NCI-H345 (cell line): ENCODE results near the gene MYO10.
A peak's percentile ranks its signal among the peaks of the same experiment; 100 is the strongest.

ENCODE experiments used
- DNase-seq: peaks from one replicate; lab custom pipeline; 2025; lab: John Stamatoyannopoulos, UW

The MYO10 gene

DNA sequence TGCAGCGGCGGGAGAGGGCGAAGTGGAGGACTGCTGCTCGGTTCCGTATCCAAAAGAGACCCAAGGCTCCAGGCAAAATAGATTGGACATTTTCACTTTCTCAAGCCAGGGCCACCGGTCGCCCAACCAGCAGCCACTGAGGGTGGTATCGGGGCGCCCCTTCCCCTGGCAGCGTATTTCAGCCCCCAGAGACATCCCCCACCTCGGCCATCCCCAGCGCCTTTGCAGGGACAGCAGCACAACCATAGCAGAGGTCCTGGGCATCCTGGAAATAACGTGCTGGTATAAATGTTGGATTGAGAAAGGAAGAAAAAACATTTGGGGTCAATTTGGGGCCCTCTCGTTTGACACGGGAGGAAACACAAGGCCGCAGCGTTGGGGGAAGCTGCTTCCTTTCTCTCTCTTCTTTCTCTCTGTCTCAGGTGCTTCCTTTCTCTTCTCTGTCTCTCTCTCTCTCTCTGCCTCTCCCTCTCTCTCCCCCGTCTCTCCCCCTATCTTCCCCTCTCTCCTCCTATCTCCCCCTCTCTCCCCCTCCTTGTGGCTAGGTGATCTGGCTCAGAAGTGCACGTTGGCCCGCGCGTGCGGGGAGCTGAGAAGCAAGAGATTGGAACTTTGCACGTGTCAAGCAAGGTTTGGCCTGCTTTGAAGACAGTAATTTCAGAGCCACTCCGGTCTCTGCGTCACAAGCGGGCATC lies 318.7 kb downstream of the MYO10 start:
- DNase-seq = peak; percentile 48

DNA sequence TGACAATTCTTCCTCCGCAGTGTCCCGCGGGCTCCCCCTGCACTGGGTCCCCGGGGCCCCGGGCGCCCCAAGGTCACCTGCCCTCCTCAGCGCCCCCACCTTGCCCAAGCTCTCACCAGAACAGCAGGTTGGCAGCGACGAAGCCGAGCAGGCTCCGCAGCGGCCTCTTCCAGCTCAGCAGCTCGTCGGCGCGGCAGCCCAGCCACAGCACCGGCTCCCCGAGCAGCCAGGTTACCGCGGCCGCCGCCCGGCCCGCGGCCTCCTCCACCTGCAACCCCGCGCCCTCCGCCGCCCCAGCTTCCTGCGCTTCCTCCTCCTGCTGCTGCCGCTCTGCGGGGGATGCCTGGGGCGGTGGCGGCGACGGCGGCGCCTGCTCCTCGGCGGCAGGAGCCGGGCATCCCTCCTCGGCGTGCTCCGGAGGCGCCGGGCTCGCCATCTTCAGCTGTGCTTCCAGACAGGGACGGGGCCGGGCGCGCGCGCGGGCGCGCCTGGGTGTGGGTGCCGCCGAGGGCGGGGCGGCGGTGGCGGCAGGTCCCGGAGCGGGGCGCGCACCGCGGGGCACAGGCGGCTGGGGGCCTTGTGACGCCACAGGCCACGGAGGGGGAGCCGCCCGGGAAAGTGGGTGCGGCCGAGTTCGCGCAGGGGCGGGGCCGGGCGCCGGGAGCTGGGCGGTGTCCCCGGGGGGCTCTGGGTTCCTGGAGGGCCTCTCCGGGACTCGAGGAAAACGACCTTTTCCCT lies 319.4 kb downstream of the MYO10 start, which contains the start of gene RETREG1:
TSS of gene RETREG1 (minus strand) at position 462 of the 738 bp plus-strand sequence. CDS start at position 436, 26 bp downstream.
- peak; percentile 80 for DNase-seq

DNA sequence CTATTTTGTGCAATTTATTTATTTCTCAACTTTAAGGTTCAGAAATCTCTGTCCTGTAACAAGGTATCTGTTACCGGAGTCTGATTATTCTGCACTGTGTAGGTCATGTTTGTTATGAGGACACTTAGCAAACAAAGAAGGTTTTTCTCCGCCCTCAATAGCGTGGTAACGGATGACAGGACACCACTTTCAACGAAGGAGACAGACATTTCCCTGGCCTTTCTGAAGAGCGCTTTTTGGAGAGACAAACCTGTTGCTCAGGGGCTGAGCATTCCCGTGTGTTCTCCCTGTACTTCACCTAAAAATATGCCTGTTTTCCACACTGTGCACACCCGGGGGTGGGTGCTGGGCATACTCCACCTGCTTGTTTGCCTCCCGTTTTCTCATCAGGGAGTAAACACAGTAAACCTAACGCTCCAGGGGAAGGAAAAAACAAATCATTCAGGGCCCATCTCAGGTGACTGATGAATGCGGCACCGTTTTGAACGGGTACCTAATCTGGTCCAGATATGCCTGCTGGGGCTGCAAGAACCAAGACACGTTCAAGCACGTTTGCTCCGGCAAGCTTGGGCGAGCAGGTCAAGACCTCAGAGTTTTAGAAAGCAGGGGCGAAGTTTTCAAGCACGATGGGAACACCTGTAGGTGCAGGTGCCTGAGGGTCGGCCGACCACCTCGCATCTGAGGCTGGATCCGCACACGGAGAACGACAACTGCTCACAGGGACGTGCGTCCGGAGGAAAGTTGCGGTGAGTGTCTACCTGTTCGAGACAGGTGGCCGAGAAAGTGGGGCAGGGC lies 320.1 kb downstream of the MYO10 start:
- peak; percentile 52 for DNase-seq

DNA sequence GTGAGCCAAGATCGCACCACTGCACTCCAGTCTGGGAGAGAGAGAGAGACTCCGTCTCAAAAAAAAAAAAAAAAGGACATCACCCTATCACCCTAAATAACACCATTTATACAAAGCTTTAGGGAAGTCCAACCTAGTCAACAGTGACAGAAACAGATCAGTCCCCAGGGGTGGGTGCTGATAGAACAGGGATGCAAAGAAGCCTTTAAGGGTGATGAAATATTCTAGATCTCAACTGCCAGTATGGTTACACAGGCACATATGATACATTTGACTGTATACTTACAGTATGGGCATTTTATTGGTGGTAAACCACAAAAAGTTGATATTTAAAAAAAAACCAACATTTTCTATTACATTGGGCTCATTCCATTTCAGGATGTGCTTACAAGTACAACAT lies 324.1 kb downstream of the MYO10 start:
- DNase-seq = no peak
